NCI-H1930 (cell line): ENCODE results near the gene CCDC32.

ENCODE experiments used
- DNase-seq, 2 experiments: peaks; one replicate each; lab custom pipeline; 2025; lab: John Stamatoyannopoulos, UW

The CCDC32 gene

GRCh38 chr15:40511472-40512133 is 53.2 kb downstream of the CCDC32 start:
- peak in 1 of 2 experiments; percentile 21 for DNase-seq

GRCh38 chr15:40511093-40511471 is 53.8 kb downstream of the CCDC32 start:
- no peak for DNase-seq

GRCh38 chr15:40510201-40510600 is 54.6 kb downstream of the CCDC32 start:
- no peak for DNase-seq

- DNase-seq, result no peak
These were observed 56.6 kb downstream of the CCDC32 start for GRCh38 chr15:40508216-40508615.

GRCh38 chr15:40506964-40507571 is 57.8 kb downstream of the CCDC32 start:
- DNase-seq, result peak; percentile 69 to 83
